Measurements from ENCODE around the gene NARS2. TPM values are rescaled to one million over a fixed set of nuclear protein-coding genes. Genes with fewer than 3 reads are reported as not detected.
A peak's percentile ranks its signal among the peaks of the same experiment; 100 is the strongest.

The NARS2 gene, protein sequence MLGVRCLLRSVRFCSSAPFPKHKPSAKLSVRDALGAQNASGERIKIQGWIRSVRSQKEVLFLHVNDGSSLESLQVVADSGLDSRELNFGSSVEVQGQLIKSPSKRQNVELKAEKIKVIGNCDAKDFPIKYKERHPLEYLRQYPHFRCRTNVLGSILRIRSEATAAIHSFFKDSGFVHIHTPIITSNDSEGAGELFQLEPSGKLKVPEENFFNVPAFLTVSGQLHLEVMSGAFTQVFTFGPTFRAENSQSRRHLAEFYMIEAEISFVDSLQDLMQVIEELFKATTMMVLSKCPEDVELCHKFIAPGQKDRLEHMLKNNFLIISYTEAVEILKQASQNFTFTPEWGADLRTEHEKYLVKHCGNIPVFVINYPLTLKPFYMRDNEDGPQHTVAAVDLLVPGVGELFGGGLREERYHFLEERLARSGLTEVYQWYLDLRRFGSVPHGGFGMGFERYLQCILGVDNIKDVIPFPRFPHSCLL
- polyA plus RNA-seq (2013) = 25.5 TPM

DNA sequence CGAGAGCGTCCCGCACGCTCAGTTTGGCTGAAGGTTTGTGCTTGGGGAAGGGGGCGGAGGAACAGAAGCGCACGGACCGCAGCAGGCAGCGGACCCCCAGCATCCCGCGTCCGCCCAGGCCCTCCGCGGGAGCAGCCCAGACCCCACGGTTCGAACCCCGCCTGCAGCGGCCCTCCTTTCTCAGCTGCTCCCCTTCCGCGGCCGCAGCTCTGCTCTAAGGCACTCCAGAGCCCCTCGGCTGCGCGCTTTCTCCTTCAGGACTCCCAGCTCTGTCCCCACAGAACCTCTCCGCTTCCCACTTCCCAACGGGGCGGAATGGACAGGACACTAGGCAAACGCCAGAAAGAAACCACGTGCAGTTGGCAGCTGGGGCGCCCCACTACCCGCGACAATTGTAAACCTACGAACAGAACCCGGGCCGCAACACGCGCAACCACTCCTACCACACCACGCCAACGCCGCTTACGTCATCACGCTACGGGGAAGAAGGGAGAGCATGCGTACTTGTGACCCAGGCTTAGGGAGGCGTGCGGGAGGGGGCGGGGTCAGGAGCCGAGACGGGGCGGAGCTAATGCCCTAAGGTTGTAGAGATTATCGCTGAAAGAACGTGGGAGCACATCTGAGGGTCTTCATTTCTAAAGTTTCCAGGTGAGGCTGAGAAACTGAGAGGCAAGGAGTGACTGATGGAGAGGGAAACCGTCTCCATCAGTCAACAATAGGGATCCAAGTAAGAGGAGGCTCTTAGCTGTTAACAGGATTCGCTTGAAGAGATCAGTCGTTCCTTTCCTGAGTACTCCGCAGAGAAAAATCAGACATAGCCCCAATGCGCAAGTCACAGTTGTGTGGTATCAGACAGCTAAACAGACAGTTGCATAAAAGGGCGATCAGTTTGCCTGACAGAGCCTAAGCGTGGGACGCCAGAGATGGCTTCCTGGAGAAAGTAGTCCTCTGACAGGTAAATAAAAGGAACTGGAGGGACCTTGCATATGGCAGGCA is at the start of gene NARS2:
Gene NARS2 (minus strand): TSS at position 479 of the 996 bp plus-strand sequence. CDS start 376 bp downstream, at position 103.
- H3K4me1 ChIP-seq (ENCODE audit: control extremely low read depth in 1 of 4, control insufficient read depth in 4 of 4, insufficient read depth in 4 of 4, low read length in 3 of 4) = peaks cover 25 to 48% (median 38%) of the 10 kb centered on the region in 4 experiments
- peak within 1 kb of the TSS; percentile 90 to 98 (median 94) for H3K4me3 ChIP-seq (ENCODE audit: control insufficient read depth in 1 of 7, extremely low read depth in 1 of 7, insufficient read depth in 4 of 7, low read depth in 2 of 7, low read length in 6 of 7)
- H3K36me3 ChIP-seq (ENCODE audit: control insufficient read depth in 4 of 4, insufficient read depth in 4 of 4, low read length in 3 of 4) = peaks cover 3 to 13% (median 7%) of the 10 kb centered on the region in 4 experiments
- DNase-seq = peak; percentile 97 to 98 (median 98)
- peaks cover 0 to 6% (median 0%) of the 10 kb centered on the region in 5 experiments for H3K9me3 ChIP-seq (ENCODE audit: control extremely low read depth in 1 of 5, control insufficient read depth in 4 of 5, insufficient read depth in 2 of 5, low read depth in 1 of 5, low read length in 4 of 5)
- WGBS (ENCODE audit: insufficient coverage) = under 1% methylated on average over 46 of the region's 60 CpGs
- no peaks in the 10 kb centered on the region for H3K27me3 ChIP-seq (replicated peaks in 2 of 5; ENCODE audit: control insufficient read depth in 4 of 5, insufficient read depth in 5 of 5, low read length in 4 of 5)
- POLR2A ChIA-PET = interaction anchor here (0.6 to 0.7 kb wide), 2 partner anchors 9 to 126 kb away, joined by 3 to 4 read pairs; no protein-coding TSS in a partner anchor
- H3K27ac ChIP-seq (ENCODE audit: insufficient read depth in 1 of 2, low read depth in 1 of 2, low read length in 2 of 2, poor library complexity in 1 of 2, severe bottlenecking in 2 of 2) = peak within 1 kb of the TSS; percentile 84 to 90
- CTCF ChIA-PET = interaction anchor here (0.9 to 4.8 kb wide), 4 partner anchors 10 to 158 kb away, joined by 3 to 25 read pairs (median 4); no protein-coding TSS in a partner anchor

DNA sequence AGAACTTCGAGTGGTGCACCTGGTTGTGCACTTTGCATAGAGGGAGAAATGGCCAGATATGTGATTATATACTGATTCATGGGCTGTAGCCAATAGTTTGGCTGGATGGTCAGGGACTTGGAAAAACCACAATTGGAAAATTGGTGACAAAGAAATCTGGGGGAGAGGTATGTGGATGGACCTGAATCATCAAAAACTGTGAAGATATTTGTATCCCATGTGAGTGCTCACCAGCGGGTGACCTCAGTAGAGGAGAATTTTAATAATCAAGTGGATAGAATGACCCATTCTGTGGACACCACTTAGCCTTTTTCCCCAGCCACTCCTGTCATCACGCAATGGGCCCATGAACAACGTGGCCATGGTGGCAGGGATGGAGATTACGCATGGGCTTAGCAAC is 48.0 kb upstream of the NARS2 start:
- CTCF ChIA-PET = no interaction called here
- peaks cover 1 to 16% (median 3%) of the 10 kb centered on the region in 5 experiments for H3K9me3 ChIP-seq (ENCODE audit: control extremely low read depth in 1 of 5, control insufficient read depth in 4 of 5, insufficient read depth in 2 of 5, low read depth in 1 of 5, low read length in 4 of 5)
- no peak overlapping the region for H3K27ac ChIP-seq (ENCODE audit: insufficient read depth in 1 of 2, low read depth in 1 of 2, low read length in 2 of 2, poor library complexity in 1 of 2, severe bottlenecking in 2 of 2)
- no peak overlapping the region for H3K4me3 ChIP-seq (ENCODE audit: control insufficient read depth in 1 of 7, extremely low read depth in 1 of 7, insufficient read depth in 4 of 7, low read depth in 2 of 7, low read length in 6 of 7)
- no peaks in the 10 kb centered on the region for H3K4me1 ChIP-seq (ENCODE audit: control extremely low read depth in 1 of 4, control insufficient read depth in 4 of 4, insufficient read depth in 4 of 4, low read length in 3 of 4)
- no peaks in the 10 kb centered on the region for H3K27me3 ChIP-seq (replicated peaks in 2 of 5; ENCODE audit: control insufficient read depth in 4 of 5, insufficient read depth in 5 of 5, low read length in 4 of 5)
- POLR2A ChIA-PET = no interaction called here
- 87% methylated on average over 5 of the region's 5 CpGs for WGBS (ENCODE audit: insufficient coverage)
- no peak for DNase-seq
- H3K36me3 ChIP-seq (ENCODE audit: control insufficient read depth in 4 of 4, insufficient read depth in 4 of 4, low read length in 3 of 4) = no peaks in the 10 kb centered on the region

DNA sequence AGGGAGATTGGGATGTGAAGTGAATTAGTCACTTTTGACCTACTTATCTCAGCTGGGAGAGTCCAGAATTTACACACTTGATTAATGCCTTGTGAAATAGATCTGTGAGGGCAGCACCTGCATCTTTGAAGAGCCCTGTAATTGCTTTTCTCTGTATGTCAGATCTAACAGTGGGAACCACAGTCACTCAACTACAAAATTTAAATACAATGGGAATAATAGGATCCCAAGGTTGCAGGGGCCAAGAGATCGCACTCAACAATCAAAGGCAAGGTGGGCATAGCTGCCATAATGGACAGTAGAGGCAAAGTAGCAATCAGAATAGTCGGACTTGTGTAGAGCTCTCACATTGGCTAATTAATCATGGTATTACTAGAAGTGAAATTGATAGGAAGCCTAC is 45.5 kb upstream of the NARS2 start:
- 100% methylated on average over 2 of the region's 2 CpGs for WGBS (ENCODE audit: insufficient coverage)
- no peak for DNase-seq
- CTCF ChIA-PET = no interaction called here

DNA sequence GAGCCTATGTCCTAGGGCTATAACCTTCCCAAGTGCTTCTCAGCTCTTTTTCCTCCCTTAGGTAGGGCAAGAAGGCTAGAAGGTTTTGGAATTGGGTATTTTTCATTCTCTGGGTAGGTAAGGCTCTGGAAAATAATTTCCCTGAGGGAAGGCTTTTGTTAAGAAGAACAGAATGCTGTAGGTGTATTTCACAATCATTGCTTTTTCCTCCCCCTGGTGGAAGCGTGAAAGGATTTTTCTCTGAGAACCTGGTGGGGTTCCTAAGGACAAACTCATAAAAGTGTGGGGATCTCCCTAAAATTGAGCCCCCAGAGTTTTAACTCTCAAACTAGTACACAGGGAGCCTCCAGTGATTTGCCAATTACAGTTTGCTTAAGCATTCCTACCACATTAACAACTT is 41.1 kb upstream of the NARS2 start:
- no peak overlapping the region for H3K4me3 ChIP-seq (ENCODE audit: control insufficient read depth in 1 of 7, extremely low read depth in 1 of 7, insufficient read depth in 4 of 7, low read depth in 2 of 7, low read length in 6 of 7)
- no peak overlapping the region for H3K27ac ChIP-seq (ENCODE audit: insufficient read depth in 1 of 2, low read depth in 1 of 2, low read length in 2 of 2, poor library complexity in 1 of 2, severe bottlenecking in 2 of 2)
- DNase-seq = no peak
- H3K9me3 ChIP-seq (ENCODE audit: control extremely low read depth in 1 of 5, control insufficient read depth in 4 of 5, insufficient read depth in 2 of 5, low read depth in 1 of 5, low read length in 4 of 5) = peaks cover 2 to 19% (median 4%) of the 10 kb centered on the region in 5 experiments
- ChIA-PET CTCF (no interaction called here), POLR2A (no interaction called here)
- no CpG with 5 or more reads among the region's 1 CpG for WGBS (ENCODE audit: insufficient coverage)
- no peaks in the 10 kb centered on the region for H3K4me1 ChIP-seq (ENCODE audit: control extremely low read depth in 1 of 4, control insufficient read depth in 4 of 4, insufficient read depth in 4 of 4, low read length in 3 of 4)
- no peaks in the 10 kb centered on the region for H3K36me3 ChIP-seq (ENCODE audit: control insufficient read depth in 4 of 4, insufficient read depth in 4 of 4, low read length in 3 of 4)
- peaks cover 0 to 2% (median 0%) of the 10 kb centered on the region in 5 experiments for H3K27me3 ChIP-seq (replicated peaks in 2 of 5; ENCODE audit: control insufficient read depth in 4 of 5, insufficient read depth in 5 of 5, low read length in 4 of 5)

More for the DNA sequence above, 45.5 kb upstream of the NARS2 start:
- no peak overlapping the region for H3K27ac ChIP-seq (ENCODE audit: insufficient read depth in 1 of 2, low read depth in 1 of 2, low read length in 2 of 2, poor library complexity in 1 of 2, severe bottlenecking in 2 of 2)
- peaks cover 0 to 2% (median 0%) of the 10 kb centered on the region in 5 experiments for H3K27me3 ChIP-seq (replicated peaks in 2 of 5; ENCODE audit: control insufficient read depth in 4 of 5, insufficient read depth in 5 of 5, low read length in 4 of 5)
- POLR2A ChIA-PET = no interaction called here
- H3K9me3 ChIP-seq (ENCODE audit: control extremely low read depth in 1 of 5, control insufficient read depth in 4 of 5, insufficient read depth in 2 of 5, low read depth in 1 of 5, low read length in 4 of 5) = peaks cover 1 to 15% (median 3%) of the 10 kb centered on the region in 5 experiments
- H3K4me1 ChIP-seq (ENCODE audit: control extremely low read depth in 1 of 4, control insufficient read depth in 4 of 4, insufficient read depth in 4 of 4, low read length in 3 of 4) = no peaks in the 10 kb centered on the region
- H3K36me3 ChIP-seq (ENCODE audit: control insufficient read depth in 4 of 4, insufficient read depth in 4 of 4, low read length in 3 of 4) = no peaks in the 10 kb centered on the region
- H3K4me3 ChIP-seq (ENCODE audit: control insufficient read depth in 1 of 7, extremely low read depth in 1 of 7, insufficient read depth in 4 of 7, low read depth in 2 of 7, low read length in 6 of 7) = no peak overlapping the region

DNA sequence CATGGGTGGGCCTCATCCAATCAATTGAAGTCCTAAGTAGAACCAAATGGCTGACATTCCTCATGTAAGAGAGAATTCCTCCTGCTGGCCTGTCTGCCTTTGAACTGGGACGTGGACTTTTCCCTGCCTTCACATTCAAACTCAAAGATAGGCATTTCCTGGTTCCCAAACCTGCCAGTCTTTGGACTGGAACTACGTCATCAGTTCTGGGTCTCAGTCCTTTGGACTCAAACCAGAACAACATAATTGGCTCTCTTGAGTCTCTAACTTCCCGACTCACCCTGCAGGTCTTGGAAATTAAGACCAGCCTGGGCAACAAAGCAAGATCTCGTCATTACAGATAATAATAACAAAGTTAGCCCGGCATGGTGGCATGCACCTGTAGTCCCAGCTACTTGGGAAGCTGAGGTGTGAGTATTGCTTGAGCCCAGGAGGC is 38.7 kb upstream of the NARS2 start:
- Histone ChIP-seq H3K36me3 (ENCODE audit: control insufficient read depth in 4 of 4, insufficient read depth in 4 of 4, low read length in 3 of 4) (no peaks in the 10 kb centered on the region), H3K27me3 (replicated peaks in 2 of 5; ENCODE audit: control insufficient read depth in 4 of 5, insufficient read depth in 5 of 5, low read length in 4 of 5) (peaks cover 0 to 2% (median 0%) of the 10 kb centered on the region in 5 experiments), H3K4me1 (ENCODE audit: control extremely low read depth in 1 of 4, control insufficient read depth in 4 of 4, insufficient read depth in 4 of 4, low read length in 3 of 4) (no peaks in the 10 kb centered on the region), H3K9me3 (ENCODE audit: control extremely low read depth in 1 of 5, control insufficient read depth in 4 of 5, insufficient read depth in 2 of 5, low read depth in 1 of 5, low read length in 4 of 5) (peaks cover 0 to 5% (median 3%) of the 10 kb centered on the region in 5 experiments), H3K27ac (ENCODE audit: insufficient read depth in 1 of 2, low read depth in 1 of 2, low read length in 2 of 2, poor library complexity in 1 of 2, severe bottlenecking in 2 of 2) (no peak overlapping the region), H3K4me3 (ENCODE audit: control insufficient read depth in 1 of 7, extremely low read depth in 1 of 7, insufficient read depth in 4 of 7, low read depth in 2 of 7, low read length in 6 of 7) (no peak overlapping the region)
- 96% methylated on average over 5 of the region's 5 CpGs for WGBS (ENCODE audit: insufficient coverage)
- DNase-seq = no peak
- ChIA-PET CTCF (no interaction called here), POLR2A (no interaction called here)

DNA sequence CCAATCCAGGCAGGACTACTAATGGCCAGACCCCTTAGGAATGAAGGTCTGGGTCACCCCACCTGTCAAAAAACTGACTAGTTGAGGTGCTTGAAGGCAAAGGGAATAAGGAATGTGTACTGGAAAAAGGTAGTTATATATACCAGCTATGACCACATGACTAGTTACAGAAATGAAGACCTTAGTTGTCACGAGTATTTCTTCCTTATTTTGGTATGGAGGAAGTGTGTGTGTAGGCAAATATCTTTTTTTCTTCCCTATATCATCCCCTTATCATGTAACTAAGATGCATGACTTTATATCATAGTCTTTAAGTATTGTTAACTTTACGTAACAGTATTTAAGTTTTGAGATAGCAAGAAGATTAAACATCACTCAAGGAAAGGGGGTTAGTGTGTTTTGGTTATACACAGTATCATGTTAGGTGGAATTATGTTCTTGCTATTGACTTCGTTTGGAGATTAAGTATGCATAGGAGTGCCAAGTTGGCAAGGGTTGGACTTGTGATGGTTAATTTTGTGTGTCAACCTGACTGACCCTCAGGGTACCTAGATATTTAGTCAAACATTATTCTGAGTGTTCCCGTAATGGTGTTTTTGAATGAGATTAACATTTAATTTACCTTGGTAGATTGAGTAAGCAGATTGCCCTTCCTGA is 38.2 kb upstream of the NARS2 start:
- H3K4me1 ChIP-seq (ENCODE audit: control extremely low read depth in 1 of 4, control insufficient read depth in 4 of 4, insufficient read depth in 4 of 4, low read length in 3 of 4) = no peaks in the 10 kb centered on the region
- ChIA-PET CTCF (no interaction called here), POLR2A (no interaction called here)
- peaks cover 0 to 2% (median 0%) of the 10 kb centered on the region in 5 experiments for H3K27me3 ChIP-seq (replicated peaks in 2 of 5; ENCODE audit: control insufficient read depth in 4 of 5, insufficient read depth in 5 of 5, low read length in 4 of 5)
- no peak overlapping the region for H3K4me3 ChIP-seq (ENCODE audit: control insufficient read depth in 1 of 7, extremely low read depth in 1 of 7, insufficient read depth in 4 of 7, low read depth in 2 of 7, low read length in 6 of 7)
- WGBS (ENCODE audit: insufficient coverage) = 90% methylated on average over 2 of the region's 4 CpGs
- H3K36me3 ChIP-seq (ENCODE audit: control insufficient read depth in 4 of 4, insufficient read depth in 4 of 4, low read length in 3 of 4) = no peaks in the 10 kb centered on the region
- DNase-seq = no peak
- peaks cover 0 to 5% (median 3%) of the 10 kb centered on the region in 5 experiments for H3K9me3 ChIP-seq (ENCODE audit: control extremely low read depth in 1 of 5, control insufficient read depth in 4 of 5, insufficient read depth in 2 of 5, low read depth in 1 of 5, low read length in 4 of 5)
- no peak overlapping the region for H3K27ac ChIP-seq (ENCODE audit: insufficient read depth in 1 of 2, low read depth in 1 of 2, low read length in 2 of 2, poor library complexity in 1 of 2, severe bottlenecking in 2 of 2)

All from common myeloid progenitor, CD34-positive (primary cell).